ENCODE measurements around the gene SSTR5.

SSTR5 gene

DNA sequence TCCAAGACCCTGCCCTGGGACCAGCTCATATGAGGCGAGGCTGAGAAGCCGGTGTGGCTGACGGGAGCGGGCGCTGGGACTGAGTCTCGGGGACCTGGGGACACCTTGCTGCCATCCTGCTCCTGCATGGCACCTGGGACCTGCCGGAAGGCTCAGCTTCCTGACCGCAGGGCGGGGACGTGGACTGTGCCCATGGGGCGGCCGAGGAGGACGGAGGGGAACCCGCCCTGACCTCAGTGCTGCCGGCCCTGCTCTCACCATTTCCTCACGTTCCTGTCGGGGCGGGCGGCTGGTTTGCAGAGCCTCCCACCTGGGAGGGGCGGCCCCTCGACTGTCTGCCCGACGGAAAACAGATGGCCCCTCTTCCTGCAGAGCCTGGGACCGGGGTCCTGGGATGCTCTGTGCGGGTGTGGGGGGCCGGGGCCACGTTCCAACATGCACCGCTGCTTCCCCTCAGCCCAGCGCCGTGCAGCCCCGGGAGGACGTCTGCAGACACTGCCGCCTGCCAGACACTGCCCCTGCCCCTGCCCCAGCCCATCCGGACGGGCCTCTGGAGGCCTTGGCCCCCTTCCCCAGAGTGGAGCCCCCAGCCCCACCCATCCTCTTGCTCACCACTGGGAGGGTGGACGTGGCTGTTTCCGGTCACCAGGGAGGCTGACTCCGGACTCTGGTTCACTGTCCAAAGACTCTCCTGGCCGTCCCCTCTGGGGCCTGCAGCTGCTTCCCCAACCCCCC is 43.9 kb upstream of the SSTR5 start:
- no peak for TF ChIP-seq ZFX (IDR thresholded peaks at IDR 0.05; ENCODE audit: borderline replicate concordance)
- TF ChIP-seq, protein P1, sequence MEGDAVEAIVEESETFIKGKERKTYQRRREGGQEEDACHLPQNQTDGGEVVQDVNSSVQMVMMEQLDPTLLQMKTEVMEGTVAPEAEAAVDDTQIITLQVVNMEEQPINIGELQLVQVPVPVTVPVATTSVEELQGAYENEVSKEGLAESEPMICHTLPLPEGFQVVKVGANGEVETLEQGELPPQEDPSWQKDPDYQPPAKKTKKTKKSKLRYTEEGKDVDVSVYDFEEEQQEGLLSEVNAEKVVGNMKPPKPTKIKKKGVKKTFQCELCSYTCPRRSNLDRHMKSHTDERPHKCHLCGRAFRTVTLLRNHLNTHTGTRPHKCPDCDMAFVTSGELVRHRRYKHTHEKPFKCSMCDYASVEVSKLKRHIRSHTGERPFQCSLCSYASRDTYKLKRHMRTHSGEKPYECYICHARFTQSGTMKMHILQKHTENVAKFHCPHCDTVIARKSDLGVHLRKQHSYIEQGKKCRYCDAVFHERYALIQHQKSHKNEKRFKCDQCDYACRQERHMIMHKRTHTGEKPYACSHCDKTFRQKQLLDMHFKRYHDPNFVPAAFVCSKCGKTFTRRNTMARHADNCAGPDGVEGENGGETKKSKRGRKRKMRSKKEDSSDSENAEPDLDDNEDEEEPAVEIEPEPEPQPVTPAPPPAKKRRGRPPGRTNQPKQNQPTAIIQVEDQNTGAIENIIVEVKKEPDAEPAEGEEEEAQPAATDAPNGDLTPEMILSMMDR (IDR thresholded peaks at IDR 0.05), result no peak
- H3K27ac ChIP-seq, result no peak overlapping the region

DNA sequence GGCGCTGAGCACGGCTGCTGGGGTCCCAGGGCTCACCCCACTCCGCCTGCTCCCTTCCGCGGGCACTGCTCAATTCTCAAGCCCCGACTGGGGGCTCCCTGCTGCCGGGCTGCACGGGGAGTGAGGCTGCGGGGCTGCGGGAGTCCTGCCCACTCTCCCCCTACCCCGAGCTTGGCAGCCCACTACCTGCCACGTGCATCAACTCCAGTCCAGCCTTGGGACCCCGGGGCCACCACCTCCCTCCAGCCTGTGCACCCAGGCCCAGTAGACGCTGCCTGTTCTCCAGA is 43.3 kb upstream of the SSTR5 start:
- TF ChIP-seq, protein P1 (IDR thresholded peaks at IDR 0.05), result no peak
- no peak for TF ChIP-seq ZFX (IDR thresholded peaks at IDR 0.05; ENCODE audit: borderline replicate concordance)
- no peak overlapping the region for H3K27ac ChIP-seq

DNA sequence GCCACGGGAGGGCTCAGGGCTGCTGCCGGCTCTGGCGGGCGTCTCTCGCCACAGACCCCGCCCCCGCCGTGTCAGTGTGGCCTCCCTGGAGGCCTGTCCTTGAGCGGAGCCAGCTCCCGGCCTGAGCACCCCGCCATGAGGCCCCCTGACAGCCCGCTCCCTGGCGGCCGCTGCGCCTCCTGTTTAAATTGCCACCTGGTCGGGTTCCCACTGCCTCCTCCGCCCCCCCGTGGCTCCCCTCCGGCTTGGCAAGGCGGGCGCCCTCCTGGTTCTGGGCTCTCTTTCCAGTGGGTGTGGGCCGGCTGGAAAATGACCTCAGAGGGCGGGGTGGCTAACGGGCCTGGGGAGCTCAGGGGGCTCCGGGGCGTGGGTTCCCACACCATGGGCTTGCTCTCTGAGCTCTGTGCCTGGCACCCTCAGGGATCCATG is 42.1 kb upstream of the SSTR5 start:
- H3K27ac ChIP-seq, result no peak overlapping the region
- no peak for TF ChIP-seq ZFX (IDR thresholded peaks at IDR 0.05; ENCODE audit: borderline replicate concordance)
- TF ChIP-seq, protein P1 (IDR thresholded peaks at IDR 0.05), result no peak

DNA sequence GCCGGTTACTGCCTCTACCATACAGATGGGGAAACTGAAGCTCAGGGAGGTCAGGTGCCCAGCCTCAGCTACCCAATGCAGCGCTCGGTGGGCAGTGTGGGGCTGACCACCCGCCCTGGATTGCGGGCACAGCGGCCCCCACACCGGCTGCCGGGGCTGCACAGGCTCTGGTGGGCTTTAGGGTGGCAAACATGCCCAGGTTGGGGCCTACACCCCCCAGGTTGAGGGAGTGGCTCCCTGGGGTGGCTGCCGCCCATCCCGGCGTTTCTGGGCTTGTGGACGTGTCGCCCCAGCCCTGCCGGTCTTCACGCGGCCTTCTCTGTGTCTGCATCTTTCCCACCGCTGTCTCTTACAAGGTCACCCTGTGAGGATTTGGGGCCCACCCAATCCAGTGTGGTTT is 40.9 kb upstream of the SSTR5 start:
- no peak for TF ChIP-seq ZFX (IDR thresholded peaks at IDR 0.05; ENCODE audit: borderline replicate concordance)
- TF ChIP-seq, protein P1 (IDR thresholded peaks at IDR 0.05), result no peak
- no peak overlapping the region for H3K27ac ChIP-seq

DNA sequence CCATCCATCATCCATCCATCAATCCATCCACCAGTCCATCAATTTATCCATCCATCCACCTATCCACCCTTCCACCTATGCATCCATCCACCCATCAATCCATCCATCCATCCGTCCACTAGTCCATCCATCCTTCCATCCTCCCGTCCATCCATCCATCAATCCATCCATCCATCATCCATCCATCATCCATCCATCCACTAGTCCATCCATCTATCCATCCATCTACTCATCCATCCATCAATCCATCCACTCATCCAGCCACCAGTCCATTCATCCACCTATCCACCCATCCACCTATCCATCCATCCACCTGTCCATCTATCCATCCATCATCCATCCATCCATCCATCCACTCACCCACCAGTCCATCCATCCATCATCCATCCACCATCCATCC is 39.9 kb upstream of the SSTR5 start:
- no peak overlapping the region for H3K27ac ChIP-seq
- TF ChIP-seq ZFX (IDR thresholded peaks at IDR 0.05; ENCODE audit: borderline replicate concordance), result no peak
- TF ChIP-seq, protein P1 (IDR thresholded peaks at IDR 0.05), result no peak

DNA sequence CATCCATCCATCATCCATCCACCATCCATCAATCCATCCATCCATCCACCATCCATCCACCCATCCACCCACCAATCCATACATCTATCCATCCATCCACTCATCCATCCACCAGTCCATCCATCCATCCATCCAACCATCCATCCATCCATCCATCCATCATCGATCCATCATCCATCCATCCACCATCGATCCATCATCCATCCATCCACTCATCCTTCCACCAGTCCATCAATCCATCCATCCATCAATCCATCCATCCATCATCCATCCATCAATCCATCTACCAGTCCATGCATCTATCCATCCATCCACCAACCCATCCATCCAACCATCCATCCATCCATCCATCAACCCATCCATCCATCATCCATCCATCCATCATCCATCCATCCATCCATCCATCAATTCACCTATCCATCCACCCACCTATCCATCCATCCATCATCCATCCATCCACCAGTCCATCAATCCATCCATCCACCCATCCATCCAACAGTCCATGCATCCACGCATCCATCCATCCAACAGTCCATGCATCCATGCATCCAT is 39.3 kb upstream of the SSTR5 start:
- no peak overlapping the region for H3K27ac ChIP-seq
- no peak for TF ChIP-seq ZFX (IDR thresholded peaks at IDR 0.05; ENCODE audit: borderline replicate concordance)
- TF ChIP-seq, protein P1 (IDR thresholded peaks at IDR 0.05), result no peak

DNA sequence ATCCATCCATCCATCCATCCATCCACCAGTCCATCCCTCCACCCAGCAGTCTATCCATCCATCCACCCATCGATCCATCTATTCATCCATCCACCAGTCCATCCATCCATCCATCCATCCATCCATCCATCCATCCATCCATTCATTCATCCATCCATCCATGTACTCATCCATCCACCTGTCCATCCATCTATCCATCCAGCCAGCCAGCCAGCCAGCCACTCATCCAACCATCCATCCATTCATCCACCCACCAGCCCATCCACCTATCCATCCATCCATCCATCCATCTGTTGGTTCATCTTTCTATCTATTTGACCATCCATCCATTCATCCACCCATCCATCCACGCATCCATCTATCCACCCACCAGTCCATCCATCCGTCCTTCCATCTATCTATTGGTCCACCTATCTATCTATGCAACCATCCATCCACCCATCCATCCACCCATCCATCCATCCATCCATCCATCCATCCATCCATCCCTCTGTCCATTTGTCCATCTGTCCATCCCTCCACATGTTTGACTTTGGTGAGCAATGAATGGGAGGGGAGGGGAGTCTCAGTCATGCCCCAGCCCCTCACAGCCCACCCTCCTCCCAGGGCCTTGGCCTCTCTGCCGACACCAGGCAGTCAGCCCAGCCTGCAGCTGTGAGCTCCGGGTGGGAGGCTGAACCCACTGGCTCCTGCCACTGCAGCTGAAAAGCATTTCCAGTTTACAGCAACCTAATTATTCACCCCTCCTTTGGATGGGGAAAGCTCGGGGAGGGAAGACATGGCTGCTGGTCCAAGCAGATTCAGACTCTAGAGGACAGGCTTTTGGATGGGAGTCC is 38.1 kb upstream of the SSTR5 start:
- TF ChIP-seq, protein P1 (IDR thresholded peaks at IDR 0.05), result no peak
- TF ChIP-seq ZFX (IDR thresholded peaks at IDR 0.05; ENCODE audit: borderline replicate concordance), result no peak
- H3K27ac ChIP-seq, result no peak overlapping the region

All from 22Rv1 (cell line).